GM21390 (cell line): Measurements from ENCODE around the gene DPP6.
"Not testable (repeated sequence)": the region's sequence is repeated elsewhere in the genome, so short reads cannot be mapped to it uniquely, and the experiment has no call there.

Experiments
- ATAC-seq: cut with Tn5 transposase; IDR thresholded peaks from one replicate; pipeline ENCODE4 v1.9.1; 2021; ENCODE audit not compliant: unreplicated experiment

Gene DPP6

GRCh38 chr7:154915600-154915999 is 863.4 kb downstream of the DPP6 start:
- no peak for ATAC-seq

- ATAC-seq, result no peak
Measured at GRCh38 chr7:154916381-154916780, 864.2 kb downstream of the DPP6 start.

GRCh38 chr7:154916856-154917807 is 864.9 kb downstream of the DPP6 start:
- ATAC-seq, result no peak

- no peak for ATAC-seq
Measured at GRCh38 chr7:154917808-154918160, 865.6 kb downstream of the DPP6 start.

- ATAC-seq, result no peak
Measured at GRCh38 chr7:154918266-154918665, 866.1 kb downstream of the DPP6 start.

GRCh38 chr7:154918741-154919140 is 866.5 kb downstream of the DPP6 start:
- no peak for ATAC-seq

- no peak for ATAC-seq
Measured at GRCh38 chr7:154919344-154920225, 867.4 kb downstream of the DPP6 start.

GRCh38 chr7:154922472-154922871 is 870.3 kb downstream of the DPP6 start:
- not testable (repeated sequence) for ATAC-seq

- ATAC-seq, result peak; percentile 54
Measured at GRCh38 chr7:154927624-154928125, 875.5 kb downstream of the DPP6 start.

GRCh38 chr7:154928136-154929005 is 876.2 kb downstream of the DPP6 start:
- peak; percentile 82 for ATAC-seq

- peak; percentile 10 for ATAC-seq
Measured at GRCh38 chr7:154929006-154929726, 877.0 kb downstream of the DPP6 start.

- no peak for ATAC-seq
Measured at GRCh38 chr7:154931906-154932305, 879.7 kb downstream of the DPP6 start.

GRCh38 chr7:154934353-154934952 is 882.3 kb downstream of the DPP6 start:
- not testable (repeated sequence) for ATAC-seq

- no peak for ATAC-seq
Measured at GRCh38 chr7:154937837-154938236, 885.6 kb downstream of the DPP6 start.

- ATAC-seq, result no peak
Measured at GRCh38 chr7:154942691-154943090, 890.5 kb downstream of the DPP6 start.
